GM12878 (cell line): ENCODE data around the gene ISG15.

ENCODE experiments used
- GABPA ChIP-seq: IDR thresholded peaks from 2 replicates; pipeline ENCODE4 v1.6.1; 2014; ENCODE audit warnings: antibody characterized with exemption, low read depth, mild to moderate bottlenecking, inconsistent platforms
- POLR2AphosphoS5 ChIP-seq: IDR thresholded peaks from 2 replicates; pipeline ENCODE4 v1.6.1; 2011; ENCODE audit warnings: mild to moderate bottlenecking, low read length, inconsistent platforms
- TF ChIP-seq, protein P1 (sequence below), 3 experiments: IDR thresholded peaks in 2 of 3; conservative IDR thresholded peaks in 1 of 3; 2 replicates each; pipeline ENCODE4 v1.5.1; 2011; ENCODE audit warnings: low read depth in 3 of 3, low read length in 3 of 3, mild to moderate bottlenecking in 3 of 3, control low read depth in 2 of 3, moderate library complexity in 2 of 3, inconsistent platforms in 1 of 3, mixed read lengths in 1 of 3; ENCODE audit not compliant: control insufficient read depth in 2 of 3, insufficient read depth in 1 of 3; ENCODE audit errors: extremely low read depth in 1 of 3

DNA sequence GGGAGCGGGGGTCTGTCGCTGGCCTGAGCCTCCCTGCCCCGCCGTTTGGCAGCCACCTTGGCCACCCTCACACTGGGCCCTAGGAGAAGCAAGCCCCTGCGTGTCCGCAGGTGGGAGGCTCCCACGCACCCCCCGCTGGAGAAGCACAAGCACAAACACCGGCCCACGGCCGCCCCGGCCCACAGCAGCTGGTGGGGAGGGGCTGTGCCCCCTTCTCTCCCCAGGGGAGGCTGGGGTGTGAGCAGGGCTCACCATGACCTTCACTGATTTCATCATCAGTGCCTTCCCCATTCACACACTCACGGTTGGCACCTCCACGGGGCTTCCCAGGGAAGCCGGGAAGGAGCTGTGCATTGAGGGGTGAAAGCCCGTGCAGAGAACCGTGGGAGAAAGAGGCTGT is 14.5 kb downstream of the ISG15 start:
- TF ChIP-seq GABPA (no peak), POLR2AphosphoS5 (no peak)
- TF ChIP-seq, protein P1, sequence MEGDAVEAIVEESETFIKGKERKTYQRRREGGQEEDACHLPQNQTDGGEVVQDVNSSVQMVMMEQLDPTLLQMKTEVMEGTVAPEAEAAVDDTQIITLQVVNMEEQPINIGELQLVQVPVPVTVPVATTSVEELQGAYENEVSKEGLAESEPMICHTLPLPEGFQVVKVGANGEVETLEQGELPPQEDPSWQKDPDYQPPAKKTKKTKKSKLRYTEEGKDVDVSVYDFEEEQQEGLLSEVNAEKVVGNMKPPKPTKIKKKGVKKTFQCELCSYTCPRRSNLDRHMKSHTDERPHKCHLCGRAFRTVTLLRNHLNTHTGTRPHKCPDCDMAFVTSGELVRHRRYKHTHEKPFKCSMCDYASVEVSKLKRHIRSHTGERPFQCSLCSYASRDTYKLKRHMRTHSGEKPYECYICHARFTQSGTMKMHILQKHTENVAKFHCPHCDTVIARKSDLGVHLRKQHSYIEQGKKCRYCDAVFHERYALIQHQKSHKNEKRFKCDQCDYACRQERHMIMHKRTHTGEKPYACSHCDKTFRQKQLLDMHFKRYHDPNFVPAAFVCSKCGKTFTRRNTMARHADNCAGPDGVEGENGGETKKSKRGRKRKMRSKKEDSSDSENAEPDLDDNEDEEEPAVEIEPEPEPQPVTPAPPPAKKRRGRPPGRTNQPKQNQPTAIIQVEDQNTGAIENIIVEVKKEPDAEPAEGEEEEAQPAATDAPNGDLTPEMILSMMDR (IDR thresholded peaks at IDR 0.05 in 2 of 3, conservative IDR thresholded peaks at IDR 0.05 in 1 of 3; ENCODE audit: control insufficient read depth in 2 of 3, extremely low read depth in 1 of 3, insufficient read depth in 1 of 3, low read depth in 3 of 3, low read length in 3 of 3): no peak
